HG03196 (cell line): ENCODE data around the gene AKR1B15.
A peak's percentile ranks its signal among the peaks of the same experiment; 100 is the strongest.
"Not testable (repeated sequence)": the region's sequence is repeated elsewhere in the genome, so short reads cannot be mapped to it uniquely, and the experiment has no call there.

ENCODE experiments used
- ATAC-seq: cut with Tn5 transposase; IDR thresholded peaks from one replicate; pipeline ENCODE4 v1.9.1; 2021; ENCODE audit not compliant: unreplicated experiment

AKR1B15 gene

GRCh38 chr7:134548877-134549276 lies at the start of gene AKR1B15:
TSS of gene AKR1B15 (plus strand) at chr7:134549110. CDS start at chr7:134564620, 15,510 bp downstream.
- peak; percentile 93 for ATAC-seq

- ATAC-seq = no peak
Observed at GRCh38 chr7:134500406-134500805, 48.5 kb upstream of the AKR1B15 start.

GRCh38 chr7:134500982-134501381 lies 47.9 kb upstream of the AKR1B15 start:
- no peak for ATAC-seq

GRCh38 chr7:134502463-134503371 lies 46.2 kb upstream of the AKR1B15 start:
- ATAC-seq = no peak

- no peak for ATAC-seq
Observed at GRCh38 chr7:134504660-134505164, 44.2 kb upstream of the AKR1B15 start.

- ATAC-seq = no peak
Observed at GRCh38 chr7:134505856-134506255, 43.1 kb upstream of the AKR1B15 start.

GRCh38 chr7:134509010-134509409 lies 39.9 kb upstream of the AKR1B15 start:
- no peak for ATAC-seq

GRCh38 chr7:134510646-134511045 lies 38.3 kb upstream of the AKR1B15 start:
- ATAC-seq = no peak

GRCh38 chr7:134512271-134512670 lies 36.6 kb upstream of the AKR1B15 start:
- ATAC-seq = no peak

- no peak for ATAC-seq
Observed at GRCh38 chr7:134513169-134513752, 35.6 kb upstream of the AKR1B15 start.

GRCh38 chr7:134514106-134514505 lies 34.8 kb upstream of the AKR1B15 start:
- no peak for ATAC-seq

- no peak for ATAC-seq
Observed at GRCh38 chr7:134514663-134515062, 34.2 kb upstream of the AKR1B15 start.

- no peak for ATAC-seq
Observed at GRCh38 chr7:134515569-134516468, 33.1 kb upstream of the AKR1B15 start.

- no peak for ATAC-seq
Observed at GRCh38 chr7:134520130-134520529, 28.8 kb upstream of the AKR1B15 start.

GRCh38 chr7:134522601-134523000 lies 26.3 kb upstream of the AKR1B15 start:
- ATAC-seq = no peak

- not testable (repeated sequence) for ATAC-seq
Observed at GRCh38 chr7:134525449-134525848, 23.5 kb upstream of the AKR1B15 start.

- ATAC-seq = not testable (repeated sequence)
Observed at GRCh38 chr7:134526552-134527248, 22.2 kb upstream of the AKR1B15 start.

GRCh38 chr7:134527979-134528371 lies 20.9 kb upstream of the AKR1B15 start:
- ATAC-seq = no peak

- ATAC-seq = no peak
Observed at GRCh38 chr7:134528749-134529148, 20.2 kb upstream of the AKR1B15 start.

- ATAC-seq = no peak
Observed at GRCh38 chr7:134530460-134530859, 18.4 kb upstream of the AKR1B15 start.
